Bronchial smooth muscle cell (primary cell): ENCODE data around the gene LMF1. TPM values are rescaled to one million over a fixed set of nuclear protein-coding genes. Genes with fewer than 3 reads are reported as not detected.

Source experiments
- total RNA-seq: library from RNA; depleted of rRNA; stranded (reverse); fragments of >200 nt; gene quantifications from 2 replicates; pipeline ENCODE4 v1.2.1, GENCODE V29; 2014

LMF1 gene
- total RNA-seq: 13.4 and 14.3 TPM in 2 replicates

GRCh38 chr16:970766-971581 is at the start of gene LMF1:
Gene LMF1, minus strand, starts transcription at chr16:970984. Its CDS starts 4 bp downstream, at chr16:970980.

DNA sequence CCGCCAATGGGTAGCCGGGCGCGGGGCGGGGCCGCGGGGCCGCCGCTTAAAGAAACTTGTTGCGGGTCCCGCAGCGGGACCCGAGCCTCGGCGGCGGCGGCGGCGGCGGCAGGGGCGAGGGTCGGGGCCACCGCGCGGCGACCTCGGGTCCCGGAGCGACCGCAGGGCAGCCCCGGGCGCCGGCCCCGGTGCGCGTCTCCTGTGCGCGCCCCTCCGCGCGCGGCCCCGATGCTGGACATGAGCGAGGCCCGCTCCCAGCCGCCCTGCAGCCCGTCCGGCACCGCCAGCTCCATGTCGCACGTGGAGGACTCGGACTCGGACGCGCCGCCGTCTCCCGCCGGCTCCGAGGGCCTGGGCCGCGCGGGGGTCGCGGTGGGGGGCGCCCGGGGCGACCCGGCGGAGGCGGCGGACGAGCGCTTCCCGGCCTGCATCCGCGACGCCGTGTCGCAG is 10.9 kb upstream of the LMF1 start, which contains the start of gene SOX8:
TSS of gene SOX8 (plus strand) at position 76 of the 450 bp plus-strand sequence. CDS start at position 229, 153 bp downstream.

Other genes starting within 250 kb of the LMF1 start
- 12.5 and 23.6 TPM in 2 replicates for gene ANTKMT, start 249.8 kb downstream of the LMF1 start, total RNA-seq
- gene CCDC78, start 244.5 kb downstream of the LMF1 start, total RNA-seq: 0.34 and 2.0 TPM in 2 replicates
- gene HAGHL, start 243.9 kb downstream of the LMF1 start, total RNA-seq: 9.7 and 15.1 TPM in 2 replicates
- gene CIAO3, start 230.0 kb downstream of the LMF1 start, total RNA-seq: 24.3 and 32.0 TPM in 2 replicates
- gene MSLN, start 210.2 kb downstream of the LMF1 start, total RNA-seq: not detected in 2 replicates
- 15.3 and 15.8 TPM in 2 replicates for gene RPUSD1, start 182.6 kb downstream of the LMF1 start, total RNA-seq
- 1.7 and 3.0 TPM in 2 replicates for gene CHTF18, start 182.4 kb downstream of the LMF1 start, total RNA-seq
- gene GNG13, start 170.2 kb downstream of the LMF1 start, total RNA-seq: not detected in 2 replicates
- 0.16 and 0.17 TPM in 2 replicates for gene SOX8, start 10.8 kb upstream of the LMF1 start, total RNA-seq
- gene SSTR5, start 101.8 kb upstream of the LMF1 start, total RNA-seq: not detected in 2 replicates
- gene C1QTNF8, start 125.3 kb upstream of the LMF1 start, total RNA-seq: not detected in 2 replicates
- under 0.01 and 0.43 TPM in 2 replicates for gene CACNA1H, start 182.1 kb upstream of the LMF1 start, total RNA-seq